Mesenchymal stem cell (in vitro differentiated cells and primary cell): ENCODE data around the gene CCL3. TPM values are rescaled to one million over a fixed set of nuclear protein-coding genes. Genes with fewer than 3 reads are reported as not detected.

Source experiments
- DNase-seq: peaks from one replicate; pipeline ENCODE4 v3.0.0-alpha.2; 2013
- H2AFZ ChIP-seq: one replicate; pipeline ENCODE4 v1.6.1; 2013; ENCODE audit warnings: low read depth, mild to moderate bottlenecking, control low read depth, inconsistent platforms, low read length, moderate library complexity
- H2AK5ac ChIP-seq: 2 replicates; pipeline ENCODE4 v1.6.1; 2013; ENCODE audit warnings: low read length, moderate library complexity, mild to moderate bottlenecking, inconsistent platforms; ENCODE audit not compliant: severe bottlenecking
- H2BK120ac ChIP-seq: one replicate; pipeline ENCODE4 v1.6.1; 2013; ENCODE audit warnings: low read depth, mild to moderate bottlenecking, inconsistent platforms, low read length, moderate library complexity
- H2BK12ac ChIP-seq, 2 experiments: one replicate each; pipeline ENCODE4 v1.6.1; 2013; ENCODE audit warnings: inconsistent platforms in 2 of 2, low read length in 2 of 2, mild to moderate bottlenecking in 2 of 2, moderate library complexity in 2 of 2, control low read depth in 1 of 2
- H2BK15ac ChIP-seq: one replicate; pipeline ENCODE4 v1.6.1; 2013; ENCODE audit warnings: mild to moderate bottlenecking, low read depth, inconsistent platforms; ENCODE audit not compliant: poor library complexity, severe bottlenecking
- H2BK5ac ChIP-seq: 2 replicates; pipeline ENCODE4 v1.6.1; 2013; ENCODE audit warnings: low read depth, mild to moderate bottlenecking, low read length, control low read depth, inconsistent platforms; ENCODE audit not compliant: poor library complexity, severe bottlenecking
- H3K14ac ChIP-seq, 2 experiments: one replicate each; pipeline ENCODE4 v1.6.1; 2013; ENCODE audit warnings: inconsistent platforms in 2 of 2, low read length in 2 of 2, control low read depth in 1 of 2, mild to moderate bottlenecking in 1 of 2, moderate library complexity in 1 of 2
- H3K18ac ChIP-seq, 2 experiments: one replicate each; pipeline ENCODE4 v1.6.1; 2013; ENCODE audit warnings: inconsistent platforms in 2 of 2, low read length in 2 of 2, control low read depth in 1 of 2, low read depth in 1 of 2, mild to moderate bottlenecking in 1 of 2
- H3K23ac ChIP-seq, 2 experiments: one replicate each; pipeline ENCODE4 v1.6.1; 2013; ENCODE audit warnings: inconsistent platforms in 2 of 2, low read length in 2 of 2, mild to moderate bottlenecking in 2 of 2, moderate library complexity in 2 of 2, control low read depth in 1 of 2
- H3K27ac ChIP-seq: 2 replicates; pipeline ENCODE4 v1.5.1; 2013; ENCODE audit warnings: mild to moderate bottlenecking, moderate library complexity, low read length, control low read depth, inconsistent platforms; ENCODE audit not compliant: poor library complexity, severe bottlenecking
- H3K27me3 ChIP-seq, 2 experiments: 2 replicates each; pipeline versions ENCODE4 v1.6.1 to v1.7.0; 2013; ENCODE audit warnings: low read length in 2 of 2, mild to moderate bottlenecking in 2 of 2, moderate library complexity in 2 of 2, control low read depth in 1 of 2, inconsistent platforms in 1 of 2; ENCODE audit not compliant: control insufficient read depth in 1 of 2, insufficient read depth in 1 of 2
- H3K36me3 ChIP-seq, 2 experiments: 2 replicates each; pipeline versions ENCODE4 v1.6.1 to v1.7.0; 2013; ENCODE audit warnings: low read length in 2 of 2, control low read depth in 1 of 2, inconsistent platforms in 1 of 2, low read depth in 1 of 2, mild to moderate bottlenecking in 1 of 2; ENCODE audit not compliant: insufficient read depth in 2 of 2, control insufficient read depth in 1 of 2
- H3K4ac ChIP-seq, 2 experiments: one replicate each; pipeline ENCODE4 v1.6.1; 2013; ENCODE audit warnings: inconsistent platforms in 2 of 2, low read length in 2 of 2, mild to moderate bottlenecking in 2 of 2, moderate library complexity in 2 of 2, control low read depth in 1 of 2, low read depth in 1 of 2
- H3K4me1 ChIP-seq: 2 replicates; pipeline ENCODE4 v1.6.1; 2013; ENCODE audit warnings: low read depth, low read length, control low read depth; ENCODE audit not compliant: control insufficient read depth, insufficient read depth
- H3K4me2 ChIP-seq: 2 replicates; pipeline ENCODE4 v1.6.1; 2013; ENCODE audit warnings: low read length, mild to moderate bottlenecking, inconsistent platforms; ENCODE audit not compliant: poor library complexity, severe bottlenecking
- H3K4me3 ChIP-seq, 2 experiments: 2 replicates each; pipeline versions ENCODE4 v1.5.1 to v1.7.0; 2013; ENCODE audit warnings: low read length in 2 of 2, mild to moderate bottlenecking in 2 of 2, control low read depth in 1 of 2, low read depth in 1 of 2; ENCODE audit not compliant: insufficient read depth in 1 of 2
- H3K79me1 ChIP-seq: replicated peaks from 2 replicates; pipeline ENCODE4 v1.6.1; 2013; ENCODE audit warnings: mild to moderate bottlenecking, control low read depth, low read length, inconsistent platforms; ENCODE audit not compliant: poor library complexity, severe bottlenecking
- H3K9ac ChIP-seq: 2 replicates; pipeline ENCODE4 v1.7.0; 2013; ENCODE audit warnings: mild to moderate bottlenecking, low read length, moderate library complexity
- H3K9me3 ChIP-seq: 2 replicates; pipeline ENCODE4 v1.7.0; 2013; ENCODE audit warnings: mild to moderate bottlenecking, low read length; ENCODE audit not compliant: control insufficient read depth
- H4K8ac ChIP-seq: one replicate; pipeline ENCODE4 v1.6.1; 2013; ENCODE audit warnings: inconsistent platforms, mild to moderate bottlenecking, low read length, moderate library complexity
- H4K91ac ChIP-seq: one replicate; pipeline ENCODE4 v1.6.1; 2013; ENCODE audit warnings: mild to moderate bottlenecking, low read length, inconsistent platforms
- WGBS: methylation state at CpG from one replicate; pipeline ENCODE4 v1.1.7; 2013; ENCODE audit warnings: mixed read lengths; 5-methylcytosine and 5-hydroxymethylcytosine counted together
- small RNA-seq: library from polyadenylated mRNA; stranded (forward); fragments of <200 nt; extraction: miRNeasy Mini kit (QIAGEN cat#:217004); gene quantifications from one replicate; pipeline ENCODE3, GENCODE V24; 2013; ENCODE audit warnings: low read depth

The CCL3 gene

GRCh38 chr17:36048066-36048465 lies 41.9 kb downstream of the CCL3 start:
- H3K27ac ChIP-seq, result no peak overlapping the region
- H2AK5ac ChIP-seq, result no peak overlapping the region
- no peak overlapping the region for H2BK5ac ChIP-seq
- DNase-seq, result no peak
- 60% methylated on average over 2 of the region's 2 CpGs for WGBS
- H3K27me3 ChIP-seq, result no peaks in the 10 kb centered on the region
- no peak overlapping the region for H2BK12ac ChIP-seq
- H3K14ac ChIP-seq, result no peak overlapping the region
- H3K4me2 ChIP-seq, result no peak overlapping the region
- H2BK15ac ChIP-seq, result no peak overlapping the region
- no peak overlapping the region for H3K4ac ChIP-seq
- H2BK120ac ChIP-seq, result no peak overlapping the region
- no peak overlapping the region for H3K9ac ChIP-seq
- H3K23ac ChIP-seq, result no peak overlapping the region
- no peak overlapping the region for H3K4me3 ChIP-seq
- H4K91ac ChIP-seq, result no peak overlapping the region
- H3K18ac ChIP-seq, result no peak overlapping the region
- no peak overlapping the region for H2AFZ ChIP-seq
- H3K4me1 ChIP-seq, result no peaks in the 10 kb centered on the region
- H3K79me1 ChIP-seq, result no peaks in the 10 kb centered on the region
- no peaks in the 10 kb centered on the region for H3K36me3 ChIP-seq
- H3K9me3 ChIP-seq, result peaks cover 5% of the 10 kb centered on the region
- H4K8ac ChIP-seq, result no peak overlapping the region

Small RNA genes within 50 kb of the gene (small RNA-seq; reads per million reads assigned to genes)
- not detected for gene RN7SL301P
